Keratinocyte (primary cell): ENCODE measurements around the gene MRPL52. TPM values are rescaled to one million over a fixed set of nuclear protein-coding genes. Genes with fewer than 3 reads are reported as not detected.

Experiments
- DNase-seq: peaks from one replicate; pipeline ENCODE4 v3.0.0-alpha.2; 2011; ENCODE audit warnings: low read depth, missing footprints, low spot score
- FAIRE-seq: peaks from 2 replicates; lab custom pipeline; 2011; peaks lifted over from hg19 to GRCh38; lab: Jason Lieb, UNC
- H2AFZ ChIP-seq: 2 replicates; pipeline ENCODE4 v1.6.0; 2012; ENCODE audit warnings: low read length, control low read depth, inconsistent platforms; ENCODE audit not compliant: control insufficient read depth
- H3K27ac ChIP-seq: 2 replicates; pipeline ENCODE4 v1.5.1; 2011; ENCODE audit warnings: low read length; ENCODE audit not compliant: control insufficient read depth, insufficient read depth
- H3K27me3 ChIP-seq: 3 replicates; pipeline ENCODE4 v1.6.0; 2011; ENCODE audit warnings: low read length; ENCODE audit not compliant: control insufficient read depth, insufficient read depth; ENCODE audit errors: extremely low read depth
- H3K36me3 ChIP-seq, 2 experiments: 2 replicates in 1 of 2; 3 replicates in 1 of 2; pipeline ENCODE4 v1.5.1; 2011; ENCODE audit warnings: low read length in 2 of 2, mild to moderate bottlenecking in 1 of 2; ENCODE audit not compliant: control insufficient read depth in 2 of 2, insufficient read depth in 2 of 2; ENCODE audit errors: extremely low read depth in 1 of 2
- H3K4me1 ChIP-seq: 3 replicates; pipeline ENCODE4 v1.5.1; 2011; ENCODE audit warnings: low read length; ENCODE audit not compliant: control insufficient read depth, insufficient read depth; ENCODE audit errors: extremely low read depth
- H3K4me2 ChIP-seq: 3 replicates; pipeline ENCODE4 v1.6.0; 2011; ENCODE audit warnings: low read depth, low read length; ENCODE audit not compliant: control insufficient read depth, insufficient read depth; ENCODE audit errors: extremely low read depth
- H3K4me3 ChIP-seq, 3 experiments: fragments of 200-600 bp in 1 of 3; sonication (generic) in 1 of 3; 2 replicates in 2 of 3; 3 replicates in 1 of 3; pipeline ENCODE4 v1.5.1; 2011 to 2016; ENCODE audit warnings: low read length in 3 of 3, mild to moderate bottlenecking in 3 of 3, control low read depth in 2 of 3, inconsistent platforms in 1 of 3, low read depth in 1 of 3, mixed read lengths in 1 of 3, mixed run types in 1 of 3, moderate library complexity in 1 of 3; ENCODE audit not compliant: control insufficient read depth in 2 of 3, insufficient read depth in 2 of 3; ENCODE audit errors: extremely low read depth in 1 of 3
- H3K79me2 ChIP-seq: 2 replicates; pipeline ENCODE4 v1.6.0; 2012; ENCODE audit warnings: low read length; ENCODE audit not compliant: control insufficient read depth, insufficient read depth
- H3K9ac ChIP-seq: 3 replicates; pipeline ENCODE4 v1.6.0; 2011; ENCODE audit warnings: low read length; ENCODE audit not compliant: control insufficient read depth, insufficient read depth; ENCODE audit errors: extremely low read depth
- H3K9me1 ChIP-seq: 3 replicates; pipeline ENCODE4 v1.6.0; 2011; ENCODE audit warnings: low read length; ENCODE audit not compliant: control insufficient read depth, insufficient read depth; ENCODE audit errors: extremely low read depth
- H3K9me3 ChIP-seq: 2 replicates; pipeline ENCODE4 v1.5.1; 2012; ENCODE audit warnings: low read depth, low read length; ENCODE audit not compliant: control insufficient read depth
- H4K20me1 ChIP-seq: 3 replicates; pipeline ENCODE4 v1.6.0; 2011; ENCODE audit warnings: low read length; ENCODE audit not compliant: control insufficient read depth, insufficient read depth; ENCODE audit errors: extremely low read depth
- EZH2 ChIP-seq: IDR thresholded peaks from one replicate; pipeline ENCODE4 v1.6.1; 2012; ENCODE audit warnings: inconsistent platforms, mild to moderate bottlenecking, low read length, moderate library complexity
- dilution Hi-C: fragments of 300-500 bp; cut with MboI; formaldehyde crosslinking; loops from one replicate; pipeline ENCODE4 v1.7.0; 2020; ENCODE audit warnings: low sequenced_read_pairs; ENCODE audit not compliant: extremely low pct_ligation_motif_present
- polyA plus RNA-seq, 5 experiments: library from polyadenylated mRNA; depleted of rRNA in 3 of 5; stranded (reverse) in 3 of 5; stranded (forward) in 1 of 5; unstranded in 1 of 5; fragments of >200 nt; gene quantifications; 1 replicate in 1 of 5; 2 replicates in 3 of 5; 3 replicates in 1 of 5; pipeline versions ENCODE4 v1.2.1 to v1.2.3, GENCODE V29; 2011 to 2012; ENCODE audit warnings: missing spikeins in 2 of 5, low read depth in 1 of 5, low replicate concordance in 1 of 5
- TF ChIP-seq, protein P1 (sequence below), 3 experiments: IDR thresholded peaks in 1 of 3; conservative IDR thresholded peaks in 1 of 3; optimal IDR thresholded peaks in 1 of 3; 2 replicates in 2 of 3; 3 replicates in 1 of 3; pipeline versions ENCODE3 to v1.5.1; 2011; ENCODE audit warnings: low read length in 3 of 3, mild to moderate bottlenecking in 3 of 3, moderate library complexity in 2 of 3, control low read depth in 1 of 3, inconsistent platforms in 1 of 3; ENCODE audit not compliant: insufficient read depth in 2 of 3; ENCODE audit errors: extremely low read depth in 1 of 3

Gene MRPL52
- polyA plus RNA-seq, 1 donor (not counting 4 experiments of a cell fraction or from before 2014, with no cell fraction given), result 104 TPM

DNA sequence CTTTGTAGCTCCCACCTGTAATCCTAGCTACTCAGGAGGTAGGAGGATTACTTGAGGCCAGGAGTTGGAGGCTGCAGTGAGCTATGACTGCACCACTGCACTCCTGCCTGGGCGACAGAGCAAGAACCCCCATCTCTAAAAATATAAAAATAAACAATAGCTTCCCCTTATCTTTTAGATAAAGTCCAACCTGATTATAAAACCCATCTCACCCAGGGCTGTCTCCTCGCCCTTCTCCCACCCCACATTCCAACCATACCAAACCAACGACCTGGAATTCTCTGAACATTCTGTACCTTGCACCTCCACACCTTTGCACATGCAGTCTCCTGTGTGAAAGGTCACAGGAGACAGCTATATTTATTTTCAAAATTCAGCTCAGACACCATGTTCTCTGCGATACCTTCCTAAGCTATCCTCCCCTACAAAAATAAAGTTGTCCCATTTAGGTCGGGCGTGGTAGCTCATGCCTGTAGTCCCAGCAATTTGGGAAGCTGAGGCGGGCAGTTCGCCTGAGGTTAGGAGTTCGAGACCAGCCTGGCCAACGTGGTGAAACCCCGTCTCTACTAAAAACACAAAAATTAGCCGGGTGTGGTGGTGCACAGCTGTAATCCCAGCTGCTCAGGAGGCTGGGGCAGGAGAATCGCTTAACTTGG lies 22.1 kb upstream of the MRPL52 start:
- Histone ChIP-seq H3K27me3 (no peaks in the 10 kb centered on the region), H3K9ac (no peak overlapping the region), H3K9me1 (no peaks in the 10 kb centered on the region), H3K4me2 (peak overlapping the region; percentile 49), H4K20me1 (no peaks in the 10 kb centered on the region), H3K79me2 (no peaks in the 10 kb centered on the region), H2AFZ (peak overlapping the region; percentile 56), H3K27ac (no peak overlapping the region), H3K4me1 (peaks cover 12% of the 10 kb centered on the region), H3K9me3 (no peaks in the 10 kb centered on the region), H3K4me3 (no peak overlapping the region), H3K36me3 (no peaks in the 10 kb centered on the region)
- no peak for FAIRE-seq
- no peak for DNase-seq
- dilution Hi-C loops, result no loop called here
- TF ChIP-seq, protein P1, sequence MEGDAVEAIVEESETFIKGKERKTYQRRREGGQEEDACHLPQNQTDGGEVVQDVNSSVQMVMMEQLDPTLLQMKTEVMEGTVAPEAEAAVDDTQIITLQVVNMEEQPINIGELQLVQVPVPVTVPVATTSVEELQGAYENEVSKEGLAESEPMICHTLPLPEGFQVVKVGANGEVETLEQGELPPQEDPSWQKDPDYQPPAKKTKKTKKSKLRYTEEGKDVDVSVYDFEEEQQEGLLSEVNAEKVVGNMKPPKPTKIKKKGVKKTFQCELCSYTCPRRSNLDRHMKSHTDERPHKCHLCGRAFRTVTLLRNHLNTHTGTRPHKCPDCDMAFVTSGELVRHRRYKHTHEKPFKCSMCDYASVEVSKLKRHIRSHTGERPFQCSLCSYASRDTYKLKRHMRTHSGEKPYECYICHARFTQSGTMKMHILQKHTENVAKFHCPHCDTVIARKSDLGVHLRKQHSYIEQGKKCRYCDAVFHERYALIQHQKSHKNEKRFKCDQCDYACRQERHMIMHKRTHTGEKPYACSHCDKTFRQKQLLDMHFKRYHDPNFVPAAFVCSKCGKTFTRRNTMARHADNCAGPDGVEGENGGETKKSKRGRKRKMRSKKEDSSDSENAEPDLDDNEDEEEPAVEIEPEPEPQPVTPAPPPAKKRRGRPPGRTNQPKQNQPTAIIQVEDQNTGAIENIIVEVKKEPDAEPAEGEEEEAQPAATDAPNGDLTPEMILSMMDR (optimal IDR thresholded peaks at IDR 0.05 in 1 of 3, IDR thresholded peaks at IDR 0.05 in 1 of 3, conservative IDR thresholded peaks at IDR 0.05 in 1 of 3; ENCODE audit: extremely low read depth in 1 of 3, insufficient read depth in 2 of 3, low read length in 3 of 3), result no peak
- no peak for TF ChIP-seq EZH2

DNA sequence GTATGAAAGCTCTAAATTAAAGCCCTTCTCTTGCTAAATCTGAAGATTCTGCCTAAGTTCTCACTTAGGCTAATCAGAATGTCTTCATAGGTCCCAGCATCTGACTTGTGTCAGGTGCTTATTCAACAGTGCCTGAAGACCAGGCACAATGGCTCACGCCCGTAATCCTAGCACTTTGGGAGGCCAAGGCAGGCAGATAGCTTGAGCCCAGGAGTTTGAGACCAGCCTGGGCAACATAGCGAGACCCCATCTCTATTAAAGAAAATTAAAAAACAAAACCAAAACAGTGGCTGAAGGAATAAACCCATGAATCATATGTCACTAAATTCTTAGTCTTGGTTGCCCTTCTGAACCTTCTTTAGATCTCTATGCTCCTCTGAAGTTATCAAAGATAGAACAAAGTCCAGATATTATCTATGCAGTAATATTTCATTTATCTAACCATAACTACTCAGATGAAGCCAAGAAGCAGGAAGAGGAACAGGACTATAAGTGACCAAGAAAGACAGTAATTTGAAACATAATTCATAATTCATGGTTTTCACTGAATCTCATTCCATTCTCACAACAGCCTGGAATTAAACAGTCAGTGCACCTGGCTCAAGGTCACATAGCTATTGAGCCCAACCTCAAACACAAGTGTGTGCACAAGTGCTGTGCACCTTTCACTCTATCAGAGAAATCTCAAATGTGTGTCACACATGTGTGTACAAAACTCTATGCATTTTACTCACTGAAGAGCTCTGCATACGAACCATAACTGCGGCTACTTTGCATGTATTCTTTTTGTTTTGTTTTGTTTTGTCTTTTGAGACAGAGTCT lies 21.1 kb upstream of the MRPL52 start:
- H3K27me3 ChIP-seq, result no peaks in the 10 kb centered on the region
- no peak for FAIRE-seq
- no peak overlapping the region for H3K9ac ChIP-seq
- no peaks in the 10 kb centered on the region for H4K20me1 ChIP-seq
- no peak overlapping the region for H3K4me2 ChIP-seq
- no peaks in the 10 kb centered on the region for H3K36me3 ChIP-seq
- H3K4me3 ChIP-seq, result no peak overlapping the region
- dilution Hi-C loops, result no loop called here
- H3K9me3 ChIP-seq, result no peaks in the 10 kb centered on the region
- H3K79me2 ChIP-seq, result no peaks in the 10 kb centered on the region
- no peak overlapping the region for H2AFZ ChIP-seq
- no peak for DNase-seq
- H3K9me1 ChIP-seq, result no peaks in the 10 kb centered on the region
- peaks cover 12% of the 10 kb centered on the region for H3K4me1 ChIP-seq
- TF ChIP-seq EZH2, result no peak
- TF ChIP-seq, protein P1 (optimal IDR thresholded peaks at IDR 0.05 in 1 of 3, IDR thresholded peaks at IDR 0.05 in 1 of 3, conservative IDR thresholded peaks at IDR 0.05 in 1 of 3; ENCODE audit: extremely low read depth in 1 of 3, insufficient read depth in 2 of 3, low read length in 3 of 3), result no peak
- H3K27ac ChIP-seq, result no peak overlapping the region
